GM23338 (cell line): ENCODE measurements around the gene CMSS1. TPM values are rescaled to one million over a fixed set of nuclear protein-coding genes. Genes with fewer than 3 reads are reported as not detected.

Source experiments
- ATAC-seq: fragments of 200-7000 bp; cut with Tn5 transposase; 3 replicates; pipeline ENCODE4 v1.9.1; 2020
- DNase-seq: peaks from one replicate; pipeline ENCODE4 v3.0.0-alpha.2; 2015; ENCODE audit warnings: low spot score
- H2AFZ ChIP-seq: fragments of 200-600 bp; sonication (generic); 2 replicates; pipeline ENCODE4 v1.8.0; 2016; ENCODE audit warnings: antibody characterized with exemption, mild to moderate bottlenecking, moderate library complexity
- H3F3A ChIP-seq: fragments of 200-600 bp; sonication (generic); replicated peaks from 2 replicates; pipeline ENCODE4 v1.8.0; 2017; ENCODE audit warnings: antibody characterized with exemption, mixed run types, low read depth
- H3K27ac ChIP-seq: fragments of 200-600 bp; sonication (generic); 2 replicates; pipeline ENCODE4 v1.6.1; 2016; ENCODE audit warnings: low read depth
- H3K27me3 ChIP-seq: fragments of 200-600 bp; sonication (generic); 2 replicates; pipeline ENCODE4 v1.8.0; 2016; ENCODE audit warnings: mild to moderate bottlenecking, mixed run types, moderate library complexity; ENCODE audit not compliant: insufficient read depth
- H3K36me3 ChIP-seq: fragments of 200-600 bp; sonication (generic); 2 replicates; pipeline ENCODE4 v1.8.0; 2016; ENCODE audit warnings: mild to moderate bottlenecking; ENCODE audit not compliant: insufficient read depth
- H3K4me1 ChIP-seq: fragments of 200-600 bp; sonication (generic); 2 replicates; pipeline ENCODE4 v1.8.0; 2016; ENCODE audit warnings: mild to moderate bottlenecking, moderate library complexity; ENCODE audit not compliant: insufficient read depth
- H3K4me2 ChIP-seq: fragments of 200-600 bp; sonication (generic); 2 replicates; pipeline ENCODE4 v1.7.1; 2017; ENCODE audit warnings: mixed run types
- H3K4me3 ChIP-seq: fragments of 200-600 bp; sonication (generic); 2 replicates; pipeline ENCODE4 v1.6.1; 2016; ENCODE audit warnings: mixed run types
- H3K79me2 ChIP-seq: fragments of 200-600 bp; sonication (generic); replicated peaks from 2 replicates; pipeline ENCODE4 v1.8.0; 2017; ENCODE audit warnings: mild to moderate bottlenecking; ENCODE audit not compliant: insufficient read depth
- H3K9me2 ChIP-seq: fragments of 200-600 bp; sonication (generic); 2 replicates; pipeline ENCODE4 v1.8.0; 2017; ENCODE audit not compliant: insufficient read depth
- H4K20me1 ChIP-seq: fragments of 200-600 bp; sonication (generic); replicated peaks from 2 replicates; pipeline ENCODE4 v1.8.0; 2017; ENCODE audit warnings: mild to moderate bottlenecking; ENCODE audit not compliant: insufficient read depth
- H3K27ac Mint-ChIP-seq: 2 replicates; pipeline ENCODE4 v1.8.0; 2020; ENCODE audit warnings: inconsistent platforms, mild to moderate bottlenecking, moderate library complexity, mixed read lengths
- H3K27me3 Mint-ChIP-seq: 3 replicates; pipeline ENCODE4 v1.8.0; 2022; ENCODE audit warnings: low read depth, mild to moderate bottlenecking, moderate library complexity, mixed read lengths, inconsistent platforms; ENCODE audit not compliant: insufficient read depth, poor library complexity
- H3K36me3 Mint-ChIP-seq: 3 replicates; pipeline ENCODE4 v1.8.0; 2021; ENCODE audit warnings: low read depth, mild to moderate bottlenecking, inconsistent platforms, moderate library complexity, mixed read lengths
- H3K4me1 Mint-ChIP-seq: 3 replicates; pipeline ENCODE4 v1.8.0; 2020; ENCODE audit warnings: mild to moderate bottlenecking, inconsistent platforms, mixed read lengths
- H3K4me3 Mint-ChIP-seq: 3 replicates; pipeline ENCODE4 v1.8.0; 2021; ENCODE audit warnings: moderate library complexity, mild to moderate bottlenecking, inconsistent platforms, mixed read lengths
- H3K9me3 Mint-ChIP-seq: 3 replicates; pipeline ENCODE4 v1.8.0; 2020; ENCODE audit warnings: moderate library complexity, mild to moderate bottlenecking, inconsistent platforms, mixed read lengths
- CREB1 ChIP-seq: fragments of 250-450 bp; sonication (Bioruptor Pico); IDR thresholded peaks from 2 replicates; pipeline ENCODE4 v1.5.0; 2020; ENCODE audit warnings: low read depth, mild to moderate bottlenecking, moderate library complexity
- EZH2 ChIP-seq: fragments of 200-600 bp; sonication (generic); IDR thresholded peaks from one replicate; pipeline ENCODE4 v1.8.0; 2017; ENCODE audit warnings: antibody characterized with exemption, mild to moderate bottlenecking, low read depth; ENCODE audit not compliant: unreplicated experiment
- EZH2phosphoT487 ChIP-seq: fragments of 200-600 bp; sonication (generic); IDR thresholded peaks from one replicate; pipeline ENCODE4 v1.8.1; 2018; ENCODE audit warnings: antibody characterized with exemption; ENCODE audit not compliant: unreplicated experiment
- NANOG ChIP-seq: IDR thresholded peaks from 2 replicates; pipeline ENCODE4 v1.6.1; 2016; ENCODE audit warnings: antibody characterized with exemption, borderline replicate concordance
- POLR2AphosphoS5 ChIP-seq: IDR thresholded peaks from 2 replicates; pipeline ENCODE4 v1.6.1; 2016; ENCODE audit warnings: antibody characterized with exemption, low read depth
- STAT1 ChIP-seq: IDR thresholded peaks from one replicate; pipeline ENCODE4 v1.6.1; 2016; ENCODE audit warnings: antibody characterized with exemption; ENCODE audit not compliant: unreplicated experiment
- ZNF114 ChIP-seq: fragments of 250-450 bp; sonication (Bioruptor Pico); IDR thresholded peaks from 2 replicates; pipeline ENCODE4 v1.5.0; 2020; ENCODE audit warnings: mild to moderate bottlenecking, moderate library complexity
- ZNF331 ChIP-seq: fragments of 250-450 bp; sonication (Bioruptor Pico); IDR thresholded peaks from 2 replicates; pipeline ENCODE4 v1.5.0; 2020; ENCODE audit warnings: low read depth, mild to moderate bottlenecking, moderate library complexity
- polyA plus RNA-seq: library from polyadenylated mRNA; unstranded; fragments of >200 nt; fragmentation: Nextera tagmentation; extraction: Ambion mirVana; gene quantifications from 2 replicates; pipeline ENCODE4 v1.2.1, GENCODE V29; 2016
- total RNA-seq: library from RNA; depleted of rRNA; stranded (reverse); fragments of >200 nt; shearing (Covaris generic); gene quantifications from 2 replicates; pipeline ENCODE4 v1.2.3, GENCODE V29; 2014
- TF ChIP-seq, protein P1 (sequence below): fragments of 250-450 bp; sonication (Bioruptor Pico); IDR thresholded peaks from 2 replicates; pipeline ENCODE4 v1.5.0; 2020; ENCODE audit warnings: mild to moderate bottlenecking, moderate library complexity
- TF ChIP-seq, protein P2 (sequence below), 2 experiments: fragments of 200-600 bp in 1 of 2; sonication (generic) in 1 of 2; conservative IDR thresholded peaks; 2 replicates each; pipeline versions ENCODE4 v1.5.1 to v1.6.1; 2016 to 2017; ENCODE audit warnings: antibody characterized with exemption in 2 of 2, low read depth in 2 of 2, mild to moderate bottlenecking in 2 of 2, moderate library complexity in 1 of 2
- TF ChIP-seq, protein P3 (sequence below): IDR thresholded peaks from one replicate; pipeline ENCODE4 v1.6.1; 2018; ENCODE audit warnings: antibody characterized with exemption; ENCODE audit not compliant: unreplicated experiment

The CMSS1 gene
- total and polyA plus RNA-seq, 2 experiments from 2014 or later = 39.4 to 187 TPM

GRCh38 chr3:99911433-99911832 is 93.8 kb downstream of the CMSS1 start:
- no peaks in the 10 kb centered on the region for H3K36me3 Mint-ChIP-seq
- no peaks in the 10 kb centered on the region for H3F3A ChIP-seq
- no peaks in the 10 kb centered on the region; the same call in 1 of the 2 replicates for H4K20me1 ChIP-seq
- H3K9me3 Mint-ChIP-seq = no peaks in the 10 kb centered on the region
- no peak overlapping the region for H3K27ac ChIP-seq
- no peaks in the 10 kb centered on the region for H3K27me3 ChIP-seq
- H3K9me2 ChIP-seq = no peaks in the 10 kb centered on the region
- peaks cover 22% of the 10 kb centered on the region for H3K4me1 ChIP-seq
- peaks cover 44% of the 10 kb centered on the region for H3K4me1 Mint-ChIP-seq
- H3K4me3 Mint-ChIP-seq = no peak overlapping the region
- no peak overlapping the region for H3K4me3 ChIP-seq
- TF ChIP-seq, protein P1, sequence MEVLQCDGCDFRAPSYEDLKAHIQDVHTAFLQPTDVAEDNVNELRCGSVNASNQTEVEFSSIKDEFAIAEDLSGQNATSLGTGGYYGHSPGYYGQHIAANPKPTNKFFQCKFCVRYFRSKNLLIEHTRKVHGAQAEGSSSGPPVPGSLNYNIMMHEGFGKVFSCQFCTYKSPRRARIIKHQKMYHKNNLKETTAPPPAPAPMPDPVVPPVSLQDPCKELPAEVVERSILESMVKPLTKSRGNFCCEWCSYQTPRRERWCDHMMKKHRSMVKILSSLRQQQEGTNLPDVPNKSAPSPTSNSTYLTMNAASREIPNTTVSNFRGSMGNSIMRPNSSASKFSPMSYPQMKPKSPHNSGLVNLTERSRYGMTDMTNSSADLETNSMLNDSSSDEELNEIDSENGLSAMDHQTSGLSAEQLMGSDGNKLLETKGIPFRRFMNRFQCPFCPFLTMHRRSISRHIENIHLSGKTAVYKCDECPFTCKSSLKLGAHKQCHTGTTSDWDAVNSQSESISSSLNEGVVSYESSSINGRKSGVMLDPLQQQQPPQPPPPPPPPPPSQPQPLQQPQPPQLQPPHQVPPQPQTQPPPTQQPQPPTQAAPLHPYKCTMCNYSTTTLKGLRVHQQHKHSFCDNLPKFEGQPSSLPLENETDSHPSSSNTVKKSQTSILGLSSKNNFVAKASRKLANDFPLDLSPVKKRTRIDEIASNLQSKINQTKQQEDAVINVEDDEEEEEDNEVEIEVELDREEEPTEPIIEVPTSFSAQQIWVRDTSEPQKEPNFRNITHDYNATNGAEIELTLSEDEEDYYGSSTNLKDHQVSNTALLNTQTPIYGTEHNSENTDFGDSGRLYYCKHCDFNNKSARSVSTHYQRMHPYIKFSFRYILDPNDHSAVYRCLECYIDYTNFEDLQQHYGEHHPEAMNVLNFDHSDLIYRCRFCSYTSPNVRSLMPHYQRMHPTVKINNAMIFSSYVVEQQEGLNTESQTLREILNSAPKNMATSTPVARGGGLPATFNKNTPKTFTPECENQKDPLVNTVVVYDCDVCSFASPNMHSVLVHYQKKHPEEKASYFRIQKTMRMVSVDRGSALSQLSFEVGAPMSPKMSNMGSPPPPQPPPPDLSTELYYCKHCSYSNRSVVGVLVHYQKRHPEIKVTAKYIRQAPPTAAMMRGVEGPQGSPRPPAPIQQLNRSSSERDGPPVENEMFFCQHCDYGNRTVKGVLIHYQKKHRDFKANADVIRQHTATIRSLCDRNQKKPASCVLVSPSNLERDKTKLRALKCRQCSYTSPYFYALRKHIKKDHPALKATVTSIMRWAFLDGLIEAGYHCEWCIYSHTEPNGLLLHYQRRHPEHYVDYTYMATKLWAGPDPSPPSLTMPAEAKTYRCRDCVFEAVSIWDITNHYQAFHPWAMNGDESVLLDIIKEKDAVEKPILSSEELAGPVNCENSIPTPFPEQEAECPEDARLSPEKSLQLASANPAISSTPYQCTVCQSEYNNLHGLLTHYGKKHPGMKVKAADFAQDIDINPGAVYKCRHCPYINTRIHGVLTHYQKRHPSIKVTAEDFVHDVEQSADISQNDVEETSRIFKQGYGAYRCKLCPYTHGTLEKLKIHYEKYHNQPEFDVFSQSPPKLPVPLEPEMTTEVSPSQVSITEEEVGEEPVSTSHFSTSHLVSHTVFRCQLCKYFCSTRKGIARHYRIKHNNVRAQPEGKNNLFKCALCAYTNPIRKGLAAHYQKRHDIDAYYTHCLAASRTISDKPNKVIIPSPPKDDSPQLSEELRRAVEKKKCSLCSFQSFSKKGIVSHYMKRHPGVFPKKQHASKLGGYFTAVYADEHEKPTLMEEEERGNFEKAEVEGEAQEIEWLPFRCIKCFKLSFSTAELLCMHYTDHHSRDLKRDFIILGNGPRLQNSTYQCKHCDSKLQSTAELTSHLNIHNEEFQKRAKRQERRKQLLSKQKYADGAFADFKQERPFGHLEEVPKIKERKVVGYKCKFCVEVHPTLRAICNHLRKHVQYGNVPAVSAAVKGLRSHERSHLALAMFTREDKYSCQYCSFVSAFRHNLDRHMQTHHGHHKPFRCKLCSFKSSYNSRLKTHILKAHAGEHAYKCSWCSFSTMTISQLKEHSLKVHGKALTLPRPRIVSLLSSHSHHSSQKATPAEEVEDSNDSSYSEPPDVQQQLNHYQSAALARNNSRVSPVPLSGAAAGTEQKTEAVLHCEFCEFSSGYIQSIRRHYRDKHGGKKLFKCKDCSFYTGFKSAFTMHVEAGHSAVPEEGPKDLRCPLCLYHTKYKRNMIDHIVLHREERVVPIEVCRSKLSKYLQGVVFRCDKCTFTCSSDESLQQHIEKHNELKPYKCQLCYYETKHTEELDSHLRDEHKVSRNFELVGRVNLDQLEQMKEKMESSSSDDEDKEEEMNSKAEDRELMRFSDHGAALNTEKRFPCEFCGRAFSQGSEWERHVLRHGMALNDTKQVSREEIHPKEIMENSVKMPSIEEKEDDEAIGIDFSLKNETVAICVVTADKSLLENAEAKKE (CRISPR knock-in tag) = no peak
- no peak overlapping the region for H2AFZ ChIP-seq
- H3K27me3 Mint-ChIP-seq = no peaks in the 10 kb centered on the region
- no peak overlapping the region for H3K27ac Mint-ChIP-seq
- no peak overlapping the region for H3K4me2 ChIP-seq
- H3K79me2 ChIP-seq = peaks cover 5% of the 10 kb centered on the region; the same call in 1 of the 2 replicates
- ATAC-seq = no peak
- DNase-seq = no peak
- H3K36me3 ChIP-seq = no peaks in the 10 kb centered on the region

GRCh38 chr3:99915906-99916432 is 98.3 kb downstream of the CMSS1 start:
- DNase-seq (no peak), ATAC-seq (no peak)
- H3K36me3 ChIP-seq = no peaks in the 10 kb centered on the region
- no peak overlapping the region for H3K4me3 Mint-ChIP-seq
- no peaks in the 10 kb centered on the region for H3K27me3 ChIP-seq
- H3K4me1 Mint-ChIP-seq = peaks cover 40% of the 10 kb centered on the region
- H4K20me1 ChIP-seq = no peaks in the 10 kb centered on the region
- no peak overlapping the region for H3K4me3 ChIP-seq
- peaks cover 20% of the 10 kb centered on the region for H3K4me1 ChIP-seq
- H3K27ac ChIP-seq = no peak overlapping the region
- H3K9me3 Mint-ChIP-seq = no peaks in the 10 kb centered on the region
- no peak overlapping the region for H3K4me2 ChIP-seq
- no peaks in the 10 kb centered on the region for H3K79me2 ChIP-seq
- H2AFZ ChIP-seq = no peak overlapping the region
- no peak overlapping the region for H3K27ac Mint-ChIP-seq
- no peaks in the 10 kb centered on the region for H3K27me3 Mint-ChIP-seq
- no peaks in the 10 kb centered on the region for H3F3A ChIP-seq
- no peaks in the 10 kb centered on the region for H3K36me3 Mint-ChIP-seq
- no peaks in the 10 kb centered on the region for H3K9me2 ChIP-seq
- TF ChIP-seq ZNF331 (CRISPR knock-in tag) (no peak), CREB1 (CRISPR knock-in tag) (no peak), NANOG (no peak), STAT1 (no peak), POLR2AphosphoS5 (no peak), ZNF114 (no peak), EZH2 (no peak), EZH2phosphoT487 (no peak)
- TF ChIP-seq, protein P2, sequence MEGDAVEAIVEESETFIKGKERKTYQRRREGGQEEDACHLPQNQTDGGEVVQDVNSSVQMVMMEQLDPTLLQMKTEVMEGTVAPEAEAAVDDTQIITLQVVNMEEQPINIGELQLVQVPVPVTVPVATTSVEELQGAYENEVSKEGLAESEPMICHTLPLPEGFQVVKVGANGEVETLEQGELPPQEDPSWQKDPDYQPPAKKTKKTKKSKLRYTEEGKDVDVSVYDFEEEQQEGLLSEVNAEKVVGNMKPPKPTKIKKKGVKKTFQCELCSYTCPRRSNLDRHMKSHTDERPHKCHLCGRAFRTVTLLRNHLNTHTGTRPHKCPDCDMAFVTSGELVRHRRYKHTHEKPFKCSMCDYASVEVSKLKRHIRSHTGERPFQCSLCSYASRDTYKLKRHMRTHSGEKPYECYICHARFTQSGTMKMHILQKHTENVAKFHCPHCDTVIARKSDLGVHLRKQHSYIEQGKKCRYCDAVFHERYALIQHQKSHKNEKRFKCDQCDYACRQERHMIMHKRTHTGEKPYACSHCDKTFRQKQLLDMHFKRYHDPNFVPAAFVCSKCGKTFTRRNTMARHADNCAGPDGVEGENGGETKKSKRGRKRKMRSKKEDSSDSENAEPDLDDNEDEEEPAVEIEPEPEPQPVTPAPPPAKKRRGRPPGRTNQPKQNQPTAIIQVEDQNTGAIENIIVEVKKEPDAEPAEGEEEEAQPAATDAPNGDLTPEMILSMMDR (conservative IDR thresholded peaks at IDR 0.05; ENCODE audit: low read depth in 2 of 2) = no peak
- TF ChIP-seq, protein P3, sequence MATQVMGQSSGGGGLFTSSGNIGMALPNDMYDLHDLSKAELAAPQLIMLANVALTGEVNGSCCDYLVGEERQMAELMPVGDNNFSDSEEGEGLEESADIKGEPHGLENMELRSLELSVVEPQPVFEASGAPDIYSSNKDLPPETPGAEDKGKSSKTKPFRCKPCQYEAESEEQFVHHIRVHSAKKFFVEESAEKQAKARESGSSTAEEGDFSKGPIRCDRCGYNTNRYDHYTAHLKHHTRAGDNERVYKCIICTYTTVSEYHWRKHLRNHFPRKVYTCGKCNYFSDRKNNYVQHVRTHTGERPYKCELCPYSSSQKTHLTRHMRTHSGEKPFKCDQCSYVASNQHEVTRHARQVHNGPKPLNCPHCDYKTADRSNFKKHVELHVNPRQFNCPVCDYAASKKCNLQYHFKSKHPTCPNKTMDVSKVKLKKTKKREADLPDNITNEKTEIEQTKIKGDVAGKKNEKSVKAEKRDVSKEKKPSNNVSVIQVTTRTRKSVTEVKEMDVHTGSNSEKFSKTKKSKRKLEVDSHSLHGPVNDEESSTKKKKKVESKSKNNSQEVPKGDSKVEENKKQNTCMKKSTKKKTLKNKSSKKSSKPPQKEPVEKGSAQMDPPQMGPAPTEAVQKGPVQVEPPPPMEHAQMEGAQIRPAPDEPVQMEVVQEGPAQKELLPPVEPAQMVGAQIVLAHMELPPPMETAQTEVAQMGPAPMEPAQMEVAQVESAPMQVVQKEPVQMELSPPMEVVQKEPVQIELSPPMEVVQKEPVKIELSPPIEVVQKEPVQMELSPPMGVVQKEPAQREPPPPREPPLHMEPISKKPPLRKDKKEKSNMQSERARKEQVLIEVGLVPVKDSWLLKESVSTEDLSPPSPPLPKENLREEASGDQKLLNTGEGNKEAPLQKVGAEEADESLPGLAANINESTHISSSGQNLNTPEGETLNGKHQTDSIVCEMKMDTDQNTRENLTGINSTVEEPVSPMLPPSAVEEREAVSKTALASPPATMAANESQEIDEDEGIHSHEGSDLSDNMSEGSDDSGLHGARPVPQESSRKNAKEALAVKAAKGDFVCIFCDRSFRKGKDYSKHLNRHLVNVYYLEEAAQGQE = no peak
